HG03520 (cell line): ENCODE measurements around the gene RCOR3.
A peak's percentile ranks its signal among the peaks of the same experiment; 100 is the strongest.

Source experiments
- ATAC-seq: cut with Tn5 transposase; IDR thresholded peaks from one replicate; pipeline ENCODE4 v1.9.1; 2021; ENCODE audit warnings: mild to moderate bottlenecking, moderate library complexity; ENCODE audit not compliant: unreplicated experiment

Gene RCOR3

GRCh38 chr1:211323156-211324063, 64.2 kb downstream of the RCOR3 start:
- peak; percentile 58 for ATAC-seq

- no peak for ATAC-seq
These were observed 66.0 kb downstream of the RCOR3 start for GRCh38 chr1:211324992-211325775.

GRCh38 chr1:211326140-211326527, 67.0 kb downstream of the RCOR3 start:
- ATAC-seq = no peak

GRCh38 chr1:211326528-211327345, 67.6 kb downstream of the RCOR3 start, which contains the start of gene TRAF5:
Gene TRAF5, plus strand, starts transcription at chr1:211326833. Its CDS starts 26,407 bp downstream, at chr1:211353240.
- ATAC-seq = no peak

- no peak for ATAC-seq
These were observed 68.3 kb downstream of the RCOR3 start for GRCh38 chr1:211327346-211327921.

GRCh38 chr1:211328084-211328694, 69.0 kb downstream of the RCOR3 start:
- no peak for ATAC-seq

GRCh38 chr1:211328866-211329475, 69.8 kb downstream of the RCOR3 start:
- ATAC-seq = no peak

- peak; percentile 47 for ATAC-seq
These were observed 70.6 kb downstream of the RCOR3 start for GRCh38 chr1:211329764-211330201.

GRCh38 chr1:211330282-211330936, 71.2 kb downstream of the RCOR3 start:
- no peak for ATAC-seq

- ATAC-seq = no peak
These were observed 72.0 kb downstream of the RCOR3 start for GRCh38 chr1:211331011-211331709.

GRCh38 chr1:211332036-211332616, 73.0 kb downstream of the RCOR3 start:
- no peak for ATAC-seq

GRCh38 chr1:211332830-211333229, 73.7 kb downstream of the RCOR3 start:
- no peak for ATAC-seq

GRCh38 chr1:211333906-211334305, 74.7 kb downstream of the RCOR3 start:
- no peak for ATAC-seq

- no peak for ATAC-seq
These were observed 75.8 kb downstream of the RCOR3 start for GRCh38 chr1:211334986-211335385.

GRCh38 chr1:211335522-211336157, 76.5 kb downstream of the RCOR3 start:
- peak; percentile 78 for ATAC-seq

GRCh38 chr1:211336161-211336560, 77.0 kb downstream of the RCOR3 start:
- no peak for ATAC-seq

GRCh38 chr1:211336775-211337174, 77.6 kb downstream of the RCOR3 start:
- no peak for ATAC-seq
